ENCODE results near the gene AP2S1.
A peak's percentile ranks its signal among the peaks of the same experiment; 100 is the strongest.

AP2S1 gene

GRCh38 chr19:46798713-46799112 is 51.9 kb downstream of the AP2S1 start:
- no peak for DNase-seq

- no peak for DNase-seq
These were observed 52.8 kb downstream of the AP2S1 start for GRCh38 chr19:46797881-46798280.

GRCh38 chr19:46791944-46792343 is 58.7 kb downstream of the AP2S1 start:
- DNase-seq, result no peak

GRCh38 chr19:46789371-46789770 is 61.3 kb downstream of the AP2S1 start:
- no peak for DNase-seq

- DNase-seq, result no peak
These were observed 61.7 kb downstream of the AP2S1 start for GRCh38 chr19:46788968-46789338.

- DNase-seq, result peak; percentile 95
These were observed 62.2 kb downstream of the AP2S1 start, which contains the start of gene SLC1A5 for GRCh38 chr19:46788262-46788967. Gene SLC1A5, minus strand, starts transcription at chr19:46788594. Its CDS starts 629 bp downstream, at chr19:46787965.
